Tibial nerve (tissue), 4 donors: Measurements from ENCODE around the gene ITCH.

Experiments used
- EP300 ChIP-seq, 2 donors: sonication (generic); formaldehyde crosslinking; IDR thresholded peaks; one replicate each; pipeline ENCODE4 v1.6.1; 2017; ENCODE audit warnings: antibody characterized with exemption in 2 of 2, mild to moderate bottlenecking in 1 of 2
- POLR2A ChIP-seq, 2 donors: fragments of 450-650 bp; IDR thresholded peaks; one replicate each; pipeline ENCODE4 v1.6.1; 2017; ENCODE audit warnings: antibody characterized with exemption in 2 of 2, mild to moderate bottlenecking in 2 of 2, moderate library complexity in 2 of 2
- TF ChIP-seq, protein P1 (sequence below), 5 experiments: fragments of 200-600 bp in 3 of 5; fragments of 450-650 bp in 2 of 5; sonication (generic) in 3 of 5; IDR thresholded peaks; one replicate each; pipeline ENCODE4 v1.5.1; 2016 to 2019; ENCODE audit warnings: antibody characterized with exemption in 5 of 5, mild to moderate bottlenecking in 3 of 5, moderate library complexity in 2 of 5

DNA sequence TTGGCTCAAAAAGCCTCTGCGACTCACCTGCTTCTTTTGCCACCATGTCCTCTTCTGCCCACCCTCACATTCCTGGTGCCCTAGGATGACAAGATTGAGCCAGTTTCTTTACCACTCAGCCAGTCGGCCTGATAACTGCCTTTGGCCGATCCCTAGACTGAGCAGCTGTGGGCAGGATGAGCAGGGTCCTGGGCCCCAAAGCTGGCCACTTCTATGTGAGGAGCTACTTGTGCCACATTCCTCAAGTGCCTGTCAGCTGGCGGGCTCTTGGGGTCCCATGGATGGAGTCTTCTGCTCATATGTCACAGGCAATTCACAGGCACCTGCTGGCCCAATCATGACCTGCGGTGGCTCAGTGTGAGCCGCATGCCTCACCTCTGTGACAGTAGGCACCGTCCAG lies 169.7 kb downstream of the ITCH start:
- TF ChIP-seq POLR2A (IDR thresholded peaks at IDR 0.05) (no peak), EP300 (IDR thresholded peaks at IDR 0.05) (no peak)
- TF ChIP-seq, protein P1, sequence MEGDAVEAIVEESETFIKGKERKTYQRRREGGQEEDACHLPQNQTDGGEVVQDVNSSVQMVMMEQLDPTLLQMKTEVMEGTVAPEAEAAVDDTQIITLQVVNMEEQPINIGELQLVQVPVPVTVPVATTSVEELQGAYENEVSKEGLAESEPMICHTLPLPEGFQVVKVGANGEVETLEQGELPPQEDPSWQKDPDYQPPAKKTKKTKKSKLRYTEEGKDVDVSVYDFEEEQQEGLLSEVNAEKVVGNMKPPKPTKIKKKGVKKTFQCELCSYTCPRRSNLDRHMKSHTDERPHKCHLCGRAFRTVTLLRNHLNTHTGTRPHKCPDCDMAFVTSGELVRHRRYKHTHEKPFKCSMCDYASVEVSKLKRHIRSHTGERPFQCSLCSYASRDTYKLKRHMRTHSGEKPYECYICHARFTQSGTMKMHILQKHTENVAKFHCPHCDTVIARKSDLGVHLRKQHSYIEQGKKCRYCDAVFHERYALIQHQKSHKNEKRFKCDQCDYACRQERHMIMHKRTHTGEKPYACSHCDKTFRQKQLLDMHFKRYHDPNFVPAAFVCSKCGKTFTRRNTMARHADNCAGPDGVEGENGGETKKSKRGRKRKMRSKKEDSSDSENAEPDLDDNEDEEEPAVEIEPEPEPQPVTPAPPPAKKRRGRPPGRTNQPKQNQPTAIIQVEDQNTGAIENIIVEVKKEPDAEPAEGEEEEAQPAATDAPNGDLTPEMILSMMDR (IDR thresholded peaks at IDR 0.05): no peak
